ENCODE measurements around the gene APOL6.

The APOL6 gene, protein sequence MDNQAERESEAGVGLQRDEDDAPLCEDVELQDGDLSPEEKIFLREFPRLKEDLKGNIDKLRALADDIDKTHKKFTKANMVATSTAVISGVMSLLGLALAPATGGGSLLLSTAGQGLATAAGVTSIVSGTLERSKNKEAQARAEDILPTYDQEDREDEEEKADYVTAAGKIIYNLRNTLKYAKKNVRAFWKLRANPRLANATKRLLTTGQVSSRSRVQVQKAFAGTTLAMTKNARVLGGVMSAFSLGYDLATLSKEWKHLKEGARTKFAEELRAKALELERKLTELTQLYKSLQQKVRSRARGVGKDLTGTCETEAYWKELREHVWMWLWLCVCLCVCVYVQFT

DNA sequence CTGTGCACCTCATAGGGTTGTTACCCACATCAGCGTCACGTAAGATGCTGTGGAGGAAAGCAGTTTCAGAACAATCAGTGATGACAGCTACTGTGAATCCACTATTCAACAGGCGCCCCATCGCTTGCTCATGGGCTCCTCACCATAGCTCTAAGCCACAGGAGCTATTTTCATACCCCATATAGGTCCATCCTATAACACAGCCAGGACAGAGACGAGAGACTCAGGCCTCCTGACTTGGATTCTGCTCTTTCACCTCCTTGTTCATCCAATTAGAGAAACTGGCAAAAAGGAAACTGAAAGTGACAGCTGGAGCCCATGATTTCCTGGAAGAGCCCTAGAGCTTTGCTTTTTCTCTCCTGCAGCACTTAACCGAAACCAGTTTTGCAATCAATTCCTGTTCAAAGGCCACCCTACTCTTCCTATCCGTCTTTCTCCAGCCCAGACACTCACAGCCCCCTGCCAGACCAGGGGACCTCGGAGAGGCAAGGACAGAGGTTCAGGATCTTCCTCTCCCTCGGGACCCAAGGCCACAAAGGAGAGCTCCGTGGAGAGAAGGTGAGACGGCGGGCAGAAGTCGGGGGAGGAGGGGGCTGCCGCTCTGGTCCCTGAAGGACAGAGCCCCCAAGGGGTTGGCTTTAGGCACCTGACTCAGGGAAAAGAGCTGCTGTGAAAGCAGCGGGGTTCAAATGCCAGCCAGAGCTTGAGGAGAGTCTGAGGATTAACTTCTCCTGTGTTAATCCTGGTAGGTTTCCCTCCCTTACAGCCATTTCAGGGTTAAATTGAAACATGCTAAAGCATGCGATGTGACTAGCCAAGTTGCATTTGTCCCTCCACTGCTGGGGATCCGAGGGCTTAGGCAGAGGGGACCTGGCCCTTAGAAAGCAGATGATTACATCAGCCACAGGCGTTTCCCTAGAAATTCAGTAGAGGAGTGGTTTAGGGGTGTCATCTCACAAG lies at the start of gene APOL6:
APOL6 (plus strand) TSS at position 381 of the 960 bp plus-strand sequence. CDS start 7,980 bp downstream, outside the sequence.
- peak; percentile 82 for FAIRE-seq

- FAIRE-seq: no peak
Measured at GRCh38 chr22:35599364-35599763, 48.9 kb upstream of the APOL6 start.

GRCh38 chr22:35600476-35600875 lies 47.8 kb upstream of the APOL6 start:
- FAIRE-seq: no peak

GRCh38 chr22:35601013-35601580 lies 47.1 kb upstream of the APOL6 start:
- no peak for FAIRE-seq

- FAIRE-seq: no peak
Measured at GRCh38 chr22:35601743-35602615, 46.3 kb upstream of the APOL6 start.

GRCh38 chr22:35604621-35605368 lies 43.5 kb upstream of the APOL6 start:
- no peak for FAIRE-seq

- no peak for FAIRE-seq
Measured at GRCh38 chr22:35605369-35605680, 42.9 kb upstream of the APOL6 start.

DNA sequence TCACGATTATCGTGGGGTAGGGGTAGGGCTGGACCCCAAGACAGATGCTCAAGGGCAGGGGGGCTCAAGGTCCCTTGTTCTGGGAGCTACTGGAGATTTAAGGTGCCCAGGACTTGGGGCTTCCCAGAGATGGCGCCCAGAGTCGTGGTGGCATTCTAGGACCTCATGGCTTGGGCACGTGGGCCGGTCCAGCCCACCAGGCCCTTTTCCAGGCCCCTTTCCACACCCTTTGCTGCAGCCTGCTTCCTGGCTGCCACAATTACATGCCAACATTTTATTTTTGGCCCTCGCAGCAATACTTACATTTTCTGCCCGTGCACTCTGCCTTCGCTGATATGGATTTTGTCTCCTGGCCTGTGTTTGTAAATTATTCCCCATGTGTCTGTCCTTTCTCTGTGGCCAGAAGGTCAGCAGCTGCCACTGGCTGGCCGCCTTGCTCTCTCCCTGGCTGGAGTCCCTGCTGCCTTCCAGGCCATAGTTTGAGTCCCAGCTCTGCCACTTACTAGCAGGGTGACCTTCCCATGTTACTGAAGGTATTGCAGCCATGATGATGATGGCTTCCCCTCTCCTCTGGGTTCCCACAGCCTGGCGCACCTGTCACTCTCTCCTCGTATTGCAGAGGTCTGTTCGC lies 42.3 kb upstream of the APOL6 start:
- no peak for FAIRE-seq

DNA sequence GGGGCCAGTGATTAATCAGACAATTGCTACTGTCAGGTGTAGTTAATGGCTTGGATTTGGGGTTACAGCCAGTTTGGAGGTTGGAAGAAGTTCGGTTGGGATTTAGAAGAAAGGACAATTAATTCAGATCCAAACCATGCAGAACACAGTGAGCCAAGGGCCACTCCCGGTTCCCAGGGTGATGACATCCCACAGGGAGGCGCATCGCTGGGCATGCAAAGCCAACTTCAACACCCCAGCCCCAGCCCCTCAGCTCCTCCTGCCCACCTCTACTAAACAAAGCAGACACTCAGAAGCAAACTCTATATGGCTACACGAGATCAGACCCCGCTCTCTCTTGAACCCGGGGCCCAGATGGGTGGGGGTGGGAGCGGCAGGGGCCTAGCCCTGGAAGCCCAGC lies 41.3 kb upstream of the APOL6 start:
- FAIRE-seq: no peak

DNA sequence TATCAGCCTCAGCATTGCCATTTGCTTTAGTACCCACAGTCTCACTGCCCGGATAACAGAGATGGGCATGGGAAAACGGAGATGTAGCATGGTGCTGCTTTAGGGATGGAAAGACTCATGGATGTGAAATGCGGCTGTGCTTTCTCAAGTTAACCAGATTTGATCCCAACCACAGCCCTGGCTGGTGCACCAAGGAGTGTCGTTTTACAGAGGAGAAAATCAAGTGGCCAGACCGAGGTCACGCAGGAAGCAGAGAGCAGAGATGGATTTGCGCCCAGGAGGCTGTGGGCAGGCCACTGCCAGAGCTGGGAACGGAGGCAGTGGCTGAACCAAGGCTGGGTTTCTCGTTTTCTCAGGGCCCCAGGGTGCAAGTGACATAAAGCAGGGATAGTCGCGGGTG lies 40.2 kb upstream of the APOL6 start:
- no peak for FAIRE-seq

DNA sequence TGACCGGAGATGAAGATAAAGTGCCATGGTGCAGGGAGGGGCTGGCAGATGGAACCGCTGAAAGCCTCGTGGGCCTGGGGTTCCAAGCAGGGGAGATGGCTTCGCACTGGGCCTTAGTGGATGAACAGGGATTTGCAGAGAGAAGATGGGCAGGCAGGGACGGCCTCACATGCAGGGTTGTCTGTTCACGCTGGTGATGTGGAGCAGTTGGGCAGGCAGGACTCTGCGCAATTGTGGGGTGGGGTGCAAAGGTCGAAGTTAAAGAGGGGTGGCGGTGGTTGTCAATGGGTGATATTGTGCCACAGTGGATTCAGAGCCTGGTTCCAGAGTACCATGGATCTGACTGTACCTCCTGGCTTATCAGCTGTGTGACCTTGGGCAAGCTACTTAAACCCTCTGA lies 39.0 kb upstream of the APOL6 start:
- no peak for FAIRE-seq

GRCh38 chr22:35609761-35610160 lies 38.5 kb upstream of the APOL6 start:
- no peak for FAIRE-seq

DNA sequence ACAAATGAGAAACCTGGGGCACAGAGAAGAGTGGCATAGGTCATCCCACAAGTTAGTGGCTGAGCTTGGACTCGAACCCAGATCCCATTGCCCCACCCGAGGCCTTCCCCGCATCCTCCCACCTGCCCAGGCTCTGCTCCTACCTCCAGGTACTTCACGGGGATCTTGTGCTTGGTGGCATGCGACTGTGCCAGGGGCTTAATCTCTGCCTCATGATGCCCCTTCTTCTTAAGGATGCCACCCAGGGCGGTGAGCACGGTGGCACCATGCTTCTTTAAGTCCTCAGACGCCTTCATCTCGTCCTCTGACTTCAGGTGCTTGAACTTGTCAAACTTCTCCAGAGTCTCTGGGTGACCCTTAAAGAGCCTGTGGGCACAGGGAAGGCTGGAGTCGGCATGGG lies 37.5 kb upstream of the APOL6 start:
- no peak for FAIRE-seq

GRCh38 chr22:35611200-35611890 lies 36.9 kb upstream of the APOL6 start:
- FAIRE-seq: no peak

GRCh38 chr22:35611891-35612576 lies 36.2 kb upstream of the APOL6 start:
- FAIRE-seq: no peak

DNA sequence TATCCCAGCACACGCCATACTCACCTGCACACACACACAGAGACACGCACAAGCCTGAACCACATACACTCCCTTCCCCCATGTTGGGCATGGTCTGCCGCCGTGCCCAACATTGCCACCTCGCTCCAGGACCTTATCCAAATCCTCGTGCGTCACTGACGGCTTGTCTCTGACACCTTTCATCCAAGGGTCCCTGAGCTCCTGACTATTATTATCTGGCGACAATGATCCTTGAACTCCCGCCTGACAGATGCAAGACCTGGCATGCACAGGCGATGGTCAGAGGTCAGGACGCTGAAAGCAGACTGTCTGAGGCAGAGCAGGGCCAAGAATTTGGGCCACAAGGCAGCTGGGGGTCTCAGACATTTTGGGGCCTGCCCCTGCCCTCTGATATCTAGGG lies 35.3 kb upstream of the APOL6 start:
- no peak for FAIRE-seq

- no peak for FAIRE-seq
Measured at GRCh38 chr22:35614404-35614803, 33.8 kb upstream of the APOL6 start.

DNA sequence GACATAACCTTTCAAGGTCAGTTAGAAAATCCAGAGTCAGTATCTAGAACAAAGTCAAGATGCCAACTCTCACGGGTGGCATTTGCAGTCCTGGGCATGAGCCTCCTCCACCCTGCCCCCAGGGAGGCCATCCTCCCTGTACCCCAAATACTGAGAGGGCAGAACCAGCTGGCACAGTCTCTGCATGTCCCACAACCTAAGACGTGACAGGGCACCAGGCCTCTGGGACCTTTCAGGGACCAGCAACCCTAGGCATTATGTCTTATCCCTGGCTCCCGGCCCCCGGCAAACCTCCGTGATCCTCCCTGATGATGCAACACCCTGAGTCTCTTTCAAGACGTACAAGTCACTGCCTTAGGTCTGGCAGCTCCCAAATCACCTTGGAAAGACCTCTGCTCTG lies 33.1 kb upstream of the APOL6 start:
- no peak for FAIRE-seq

DNA sequence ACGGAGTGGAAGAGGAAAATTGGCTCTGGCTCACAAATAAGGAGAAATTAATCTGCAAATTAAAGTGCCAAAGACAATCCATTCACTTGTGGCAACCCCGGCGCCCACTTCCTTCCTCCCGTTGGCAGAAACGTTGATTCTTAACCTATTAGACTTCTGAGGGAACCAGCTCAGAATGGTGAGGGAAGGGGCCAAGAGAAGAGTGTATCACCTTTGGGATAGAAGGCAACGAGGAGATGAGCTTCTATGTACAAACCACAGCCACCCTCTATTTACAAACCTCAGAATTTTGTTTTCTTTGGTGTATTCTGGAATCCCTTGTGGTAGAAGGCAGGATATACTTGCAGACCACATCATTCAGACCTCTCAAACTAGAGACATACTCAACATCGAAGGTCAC lies 32.2 kb upstream of the APOL6 start:
- FAIRE-seq: no peak

GRCh38 chr22:35617137-35617755 lies 31.0 kb upstream of the APOL6 start, which contains the start of gene MB:
MB (minus strand) TSS chr22:35617329; CDS start chr22:35617257, 72 bp downstream.
- FAIRE-seq: no peak

Measured in A204.1 (cell line).